ENCODE measurements around the gene KLK2. TPM values are rescaled to one million over a fixed set of nuclear protein-coding genes. Genes with fewer than 3 reads are reported as not detected.

Gene KLK2
- total and polyA plus RNA-seq, 2 of the 13 experiments (the other 11 are each of a cell fraction or from before 2014, with no cell fraction given): 0.11 TPM; not detected in 1

GRCh38 chr19:50928831-50929230, 55.6 kb downstream of the KLK2 start:
- ATAC-seq: no peak
- no peak for DNase-seq (ENCODE audit: low spot score)
- POLR2A ChIA-PET: no interaction called here

More at GRCh38 chr19:50928831-50929230, 55.6 kb downstream of the KLK2 start:
- no peak for FAIRE-seq
- Histone ChIP-seq H4K20me1 (ENCODE audit: insufficient read depth, low read length) (no peaks in the 10 kb centered on the region), H3K27me3 (ENCODE audit: control insufficient read depth in 1 of 2, insufficient read depth in 2 of 2, low read length in 2 of 2) (no peaks in the 10 kb centered on the region; a peak in 1 of 5 replicates), H3K4me1 (ENCODE audit: insufficient read depth, low read length) (no peaks in the 10 kb centered on the region), H3K27ac (ENCODE audit: extremely low read length, insufficient read depth, low read length) (no peak overlapping the region), H3K36me3 (replicated peaks in 1 of 2; ENCODE audit: control insufficient read depth in 1 of 2, insufficient read depth in 2 of 2, low read length in 2 of 2) (no peaks in the 10 kb centered on the region), H3K9me3 (ENCODE audit: low read length) (no peaks in the 10 kb centered on the region), H2AFZ (ENCODE audit: low read length) (no peak overlapping the region), H3K9ac (ENCODE audit: insufficient read depth, low read depth, low read length) (no peak overlapping the region), H3K79me2 (ENCODE audit: insufficient read depth, low read length) (no peaks in the 10 kb centered on the region), H3K4me3 (replicated peaks in 1 of 3; ENCODE audit: insufficient read depth in 1 of 3, low read depth in 2 of 3, low read length in 3 of 3) (no peak overlapping the region), H3K4me2 (ENCODE audit: low read depth, low read length) (no peak overlapping the region)
- intact Hi-C loops (cut with micrococcal nuclease; ENCODE audit: unreplicated experiment) (no loop called here), in situ Hi-C loops (cut with HindIII; ENCODE audit: extremely low pct_ligation_motif_present, low pct_unique_long_range_greater_than_20kb) (loop anchor here (25.0 kb wide), 1 partner anchor 158 kb away; the partner anchor contains the start of gene KLK14)
- TF ChIP-seq NFATC3 (CRISPR knock-in tag; IDR thresholded peaks at IDR 0.05) (no peak), ZNF580 (CRISPR knock-in tag; IDR thresholded peaks at IDR 0.05; ENCODE audit: borderline replicate concordance, low read depth) (no peak), KLF6 (CRISPR knock-in tag; IDR thresholded peaks at IDR 0.05) (no peak), PRDM4 (CRISPR knock-in tag; IDR thresholded peaks at IDR 0.05; ENCODE audit: borderline replicate concordance) (no peak), TBL1XR1 (IDR thresholded peaks at IDR 0.05; ENCODE audit: borderline replicate concordance, low read length, partially characterized antibody) (no peak), HOXA7 (CRISPR knock-in tag; IDR thresholded peaks at IDR 0.05) (no peak), IRF2 (CRISPR knock-in tag; IDR thresholded peaks at IDR 0.05) (no peak), PHF8 (CRISPR knock-in tag; IDR thresholded peaks at IDR 0.05) (no peak), AFF4 (CRISPR knock-in tag; IDR thresholded peaks at IDR 0.05) (no peak), DRAP1 (CRISPR knock-in tag; IDR thresholded peaks at IDR 0.05) (no peak), TCF7L2 (IDR thresholded peaks at IDR 0.05; ENCODE audit: low read depth, low read length) (no peak), GRHL1 (CRISPR knock-in tag; conservative IDR thresholded peaks at IDR 0.05) (no peak), DPF2 (CRISPR knock-in tag; IDR thresholded peaks at IDR 0.05; ENCODE audit: borderline replicate concordance, low read depth) (no peak), ZNF589 (CRISPR knock-in tag; conservative IDR thresholded peaks at IDR 0.05) (no peak), ZNF564 (CRISPR knock-in tag; IDR thresholded peaks at IDR 0.05) (no peak)
- BruUV-seq (replicated peaks): no TSS peak
- 45% methylated on average over 3 of the region's 5 CpGs for WGBS (ENCODE audit: low lambda C conversion rate)
- CTCF ChIA-PET (ENCODE audit: low intra/inter-chr PET ratio, low total read pairs): interaction anchor here (0.8 kb wide), 1 partner anchor 88 kb away, joined by 3 read pairs; no protein-coding TSS in a partner anchor

Measured in HepG2 (cell line).